C4-2B (cell line): ENCODE data around the gene ATP5ME.

Experiments
- H3K27ac ChIP-seq: fragments of 450-650 bp; 2 replicates; pipeline ENCODE4 v1.5.1; 2017
- CTCF ChIP-seq: fragments of 450-650 bp; conservative IDR thresholded peaks from 2 replicates; pipeline ENCODE4 v1.5.1; 2017; ENCODE audit warnings: mild to moderate bottlenecking
- ZFX ChIP-seq: fragments of 450-650 bp; IDR thresholded peaks from 2 replicates; pipeline ENCODE4 v1.6.1; 2017

The ATP5ME gene

GRCh38 chr4:657834-658667 lies 16.0 kb downstream of the ATP5ME start:
- no peak overlapping the region for H3K27ac ChIP-seq
- TF ChIP-seq ZFX (no peak), CTCF (no peak)

- TF ChIP-seq ZFX = no peak
- TF ChIP-seq CTCF = no peak
- no peak overlapping the region for H3K27ac ChIP-seq
These were observed 16.7 kb downstream of the ATP5ME start for GRCh38 chr4:657338-657833.

- TF ChIP-seq CTCF (no peak), ZFX (no peak)
- no peak overlapping the region for H3K27ac ChIP-seq
These were observed 17.4 kb downstream of the ATP5ME start for GRCh38 chr4:656436-657337.

- no peak for TF ChIP-seq ZFX
- TF ChIP-seq CTCF = no peak
These were observed 18.5 kb downstream of the ATP5ME start for GRCh38 chr4:655464-656151.

GRCh38 chr4:654871-655463 lies 19.1 kb downstream of the ATP5ME start:
- H3K27ac ChIP-seq = no peak overlapping the region
- TF ChIP-seq ZFX (no peak), CTCF (no peak)

More at GRCh38 chr4:655464-656151, 18.5 kb downstream of the ATP5ME start:
- H3K27ac ChIP-seq = no peak overlapping the region

- no peak for TF ChIP-seq CTCF
- no peak for TF ChIP-seq ZFX
- no peak overlapping the region for H3K27ac ChIP-seq
These were observed 19.6 kb downstream of the ATP5ME start for GRCh38 chr4:654503-654845.
